ENCODE measurements around the gene DRGX. TPM values are rescaled to one million over a fixed set of nuclear protein-coding genes. Genes with fewer than 3 reads are reported as not detected.

Gene DRGX
- 0.26 TPM for total RNA-seq
- 0.04 TPM for polyA plus RNA-seq

- WGBS, result 2% methylated on average over 63 of the region's 63 CpGs
- Histone ChIP-seq H3K4me1 (ENCODE audit: insufficient read depth) (no peaks in the 10 kb centered on the region), H3K36me3 (ENCODE audit: insufficient read depth) (no peaks in the 10 kb centered on the region), H3K4me3 (ENCODE audit: low read depth, low read length) (no peak within 1 kb of the TSS), H3K27ac (ENCODE audit: low read depth) (no peak within 1 kb of the TSS)
- DNase-seq (ENCODE audit: extremely low spot score), result no peak
Observed at GRCh38 chr10:49395741-49396665, at the start of gene DRGX. DRGX (minus strand) TSS chr10:49396089; CDS start chr10:49395440, 649 bp downstream.

GRCh38 chr10:49444349-49444748, 48.5 kb upstream of the DRGX start:
- Histone ChIP-seq H3K36me3 (ENCODE audit: insufficient read depth) (no peaks in the 10 kb centered on the region), H3K4me1 (ENCODE audit: insufficient read depth) (no peaks in the 10 kb centered on the region), H3K4me3 (ENCODE audit: low read depth, low read length) (no peak overlapping the region), H3K27ac (ENCODE audit: low read depth) (no peak overlapping the region)
- WGBS, result 96% methylated on average over 4 of the region's 4 CpGs
- DNase-seq (ENCODE audit: extremely low spot score), result no peak

GRCh38 chr10:49442863-49443262, 47.0 kb upstream of the DRGX start:
- Histone ChIP-seq H3K4me3 (ENCODE audit: low read depth, low read length) (no peak overlapping the region), H3K4me1 (ENCODE audit: insufficient read depth) (no peaks in the 10 kb centered on the region), H3K27ac (ENCODE audit: low read depth) (no peak overlapping the region), H3K36me3 (ENCODE audit: insufficient read depth) (no peaks in the 10 kb centered on the region)
- no peak for DNase-seq (ENCODE audit: extremely low spot score)
- 87% methylated on average over 4 of the region's 4 CpGs for WGBS

- no peak for DNase-seq (ENCODE audit: extremely low spot score)
- 36% methylated on average over 46 of the region's 46 CpGs for whole genome bisulfite sequencing
- H3K27ac ChIP-seq (ENCODE audit: low read depth), result no peak overlapping the region
- no peaks in the 10 kb centered on the region for H3K36me3 ChIP-seq (ENCODE audit: insufficient read depth)
- no peaks in the 10 kb centered on the region for H3K4me1 ChIP-seq (ENCODE audit: insufficient read depth)
- H3K4me3 ChIP-seq (ENCODE audit: low read depth, low read length), result peak overlapping the region; percentile 2
Observed at GRCh38 chr10:49441488-49442476, 45.9 kb upstream of the DRGX start.

GRCh38 chr10:49435225-49435624, 39.3 kb upstream of the DRGX start:
- Histone ChIP-seq H3K4me3 (ENCODE audit: low read depth, low read length) (no peak overlapping the region), H3K4me1 (ENCODE audit: insufficient read depth) (no peaks in the 10 kb centered on the region), H3K36me3 (ENCODE audit: insufficient read depth) (no peaks in the 10 kb centered on the region), H3K27ac (ENCODE audit: low read depth) (no peak overlapping the region)
- 86% methylated on average over 2 of the region's 2 CpGs for WGBS
- DNase-seq (ENCODE audit: extremely low spot score), result no peak

- WGBS, result 81% methylated on average over 2 of the region's 2 CpGs
- Histone ChIP-seq H3K36me3 (ENCODE audit: insufficient read depth) (no peaks in the 10 kb centered on the region), H3K4me3 (ENCODE audit: low read depth, low read length) (no peak overlapping the region), H3K27ac (ENCODE audit: low read depth) (no peak overlapping the region), H3K4me1 (ENCODE audit: insufficient read depth) (no peaks in the 10 kb centered on the region)
- DNase-seq (ENCODE audit: extremely low spot score), result no peak
Observed at GRCh38 chr10:49433069-49433468, 37.2 kb upstream of the DRGX start.

- no peaks in the 10 kb centered on the region for H3K36me3 ChIP-seq (ENCODE audit: insufficient read depth)
Observed at GRCh38 chr10:49431426-49431825, 35.5 kb upstream of the DRGX start.

GRCh38 chr10:49429458-49429857, 33.6 kb upstream of the DRGX start:
- Histone ChIP-seq H3K36me3 (ENCODE audit: insufficient read depth) (no peaks in the 10 kb centered on the region), H3K27ac (ENCODE audit: low read depth) (no peak overlapping the region), H3K4me3 (ENCODE audit: low read depth, low read length) (no peak overlapping the region), H3K4me1 (ENCODE audit: insufficient read depth) (no peaks in the 10 kb centered on the region)
- DNase-seq (ENCODE audit: extremely low spot score), result no peak
- WGBS, result 71% methylated on average over 5 of the region's 5 CpGs

More at GRCh38 chr10:49431426-49431825, 35.5 kb upstream of the DRGX start:
- WGBS, result 66% methylated on average over 2 of the region's 2 CpGs
- Histone ChIP-seq H3K4me3 (ENCODE audit: low read depth, low read length) (no peak overlapping the region), H3K27ac (ENCODE audit: low read depth) (no peak overlapping the region), H3K4me1 (ENCODE audit: insufficient read depth) (no peaks in the 10 kb centered on the region)
- no peak for DNase-seq (ENCODE audit: extremely low spot score)

- Histone ChIP-seq H3K27ac (ENCODE audit: low read depth) (no peak overlapping the region), H3K4me1 (ENCODE audit: insufficient read depth) (no peaks in the 10 kb centered on the region), H3K4me3 (ENCODE audit: low read depth, low read length) (no peak overlapping the region), H3K36me3 (ENCODE audit: insufficient read depth) (no peaks in the 10 kb centered on the region)
- no peak for DNase-seq (ENCODE audit: extremely low spot score)
- 81% methylated on average over 9 of the region's 9 CpGs for WGBS
Observed at GRCh38 chr10:49426490-49427360, 30.8 kb upstream of the DRGX start.

GRCh38 chr10:49419005-49419404, 23.1 kb upstream of the DRGX start:
- WGBS, result 54% methylated on average over 7 of the region's 7 CpGs
- H3K36me3 ChIP-seq (ENCODE audit: insufficient read depth), result no peaks in the 10 kb centered on the region
- no peaks in the 10 kb centered on the region for H3K4me1 ChIP-seq (ENCODE audit: insufficient read depth)
- DNase-seq (ENCODE audit: extremely low spot score), result peak; percentile 71
- H3K27ac ChIP-seq (ENCODE audit: low read depth), result peak overlapping the region; percentile 62
- no peak overlapping the region for H3K4me3 ChIP-seq (ENCODE audit: low read depth, low read length)

GRCh38 chr10:49418328-49418727, 22.4 kb upstream of the DRGX start:
- peak overlapping the region; percentile 48 for H3K27ac ChIP-seq (ENCODE audit: low read depth)
- no peak overlapping the region for H3K4me3 ChIP-seq (ENCODE audit: low read depth, low read length)
- H3K4me1 ChIP-seq (ENCODE audit: insufficient read depth), result no peaks in the 10 kb centered on the region
- H3K36me3 ChIP-seq (ENCODE audit: insufficient read depth), result no peaks in the 10 kb centered on the region
- WGBS, result 88% methylated on average over 2 of the region's 2 CpGs
- no peak for DNase-seq (ENCODE audit: extremely low spot score)

GRCh38 chr10:49418053-49418326, 22.1 kb upstream of the DRGX start:
- no peaks in the 10 kb centered on the region for H3K36me3 ChIP-seq (ENCODE audit: insufficient read depth)
- no peak overlapping the region for H3K27ac ChIP-seq (ENCODE audit: low read depth)
- 82% methylated on average over 6 of the region's 6 CpGs for WGBS
- DNase-seq (ENCODE audit: extremely low spot score), result no peak
- H3K4me3 ChIP-seq (ENCODE audit: low read depth, low read length), result no peak overlapping the region
- H3K4me1 ChIP-seq (ENCODE audit: insufficient read depth), result no peaks in the 10 kb centered on the region
